Lung (tissue), 12 donors: ENCODE results near the gene PAX2. TPM values are rescaled to one million over a fixed set of nuclear protein-coding genes. Genes with fewer than 3 reads are reported as not detected.

Experiments used
- ATAC-seq: fragments of 200-7000 bp; cut with Tn5 transposase; one replicate; pipeline ENCODE4 v1.9.1; 2020; ENCODE audit warnings: moderate number of reproducible peaks; ENCODE audit not compliant: insufficient read depth, low FRiP score
- DNase-seq, 3 donors: peaks; one replicate each; pipeline ENCODE4 v3.0.0-alpha.2; 2013 to 2017
- H3K27ac ChIP-seq, 2 donors: one replicate each; pipeline ENCODE4 v1.5.1; 2013; ENCODE audit warnings: mild to moderate bottlenecking in 2 of 2, moderate library complexity in 2 of 2, control low read depth in 1 of 2, inconsistent platforms in 1 of 2, low read depth in 1 of 2, low read length in 1 of 2
- H3K27me3 ChIP-seq, 3 donors: one replicate each; pipeline ENCODE4 v1.5.1; 2013; ENCODE audit warnings: low read length in 2 of 3; ENCODE audit not compliant: control insufficient read depth in 3 of 3, insufficient read depth in 3 of 3
- H3K36me3 ChIP-seq, 4 donors: one replicate each; pipeline ENCODE4 v1.5.1; 2013; ENCODE audit warnings: low read length in 4 of 4, mild to moderate bottlenecking in 1 of 4, moderate library complexity in 1 of 4; ENCODE audit not compliant: control insufficient read depth in 4 of 4, insufficient read depth in 4 of 4
- H3K4me1 ChIP-seq, 5 donors: one replicate each; pipeline ENCODE4 v1.5.1; 2013; ENCODE audit warnings: low read length in 5 of 5, mild to moderate bottlenecking in 2 of 5, moderate library complexity in 1 of 5; ENCODE audit not compliant: control insufficient read depth in 5 of 5, insufficient read depth in 5 of 5
- H3K4me3 ChIP-seq: one replicate; pipeline ENCODE4 v1.5.1; 2013; ENCODE audit warnings: mild to moderate bottlenecking, control low read depth, moderate library complexity
- H3K9ac ChIP-seq, 2 donors: one replicate each; pipeline ENCODE4 v1.5.1; 2013; ENCODE audit warnings: low read length in 2 of 2, control low read depth in 1 of 2; ENCODE audit not compliant: insufficient read depth in 1 of 2
- H3K9me3 ChIP-seq, 4 donors: one replicate each; pipeline ENCODE4 v1.5.1; 2013; ENCODE audit warnings: low read length in 3 of 4, mild to moderate bottlenecking in 1 of 4, moderate library complexity in 1 of 4; ENCODE audit not compliant: control insufficient read depth in 4 of 4, insufficient read depth in 3 of 4
- CTCF ChIP-seq: IDR thresholded peaks from 2 replicates; pipeline ENCODE4 v1.5.1; 2012; ENCODE audit warnings: mild to moderate bottlenecking; ENCODE audit errors: control extremely low read depth, extremely low read depth
- WGBS, 2 donors: extraction: QIAGEN DNeasy Blood & Tissue Kit; methylation state at CpG; one replicate each; pipeline ENCODE4 v1.1.7; 2013; 5-methylcytosine and 5-hydroxymethylcytosine counted together
- polyA plus RNA-seq, 2 donors: library from polyadenylated mRNA; stranded (reverse); fragments of 200-250 nt; gene quantifications; one replicate each; pipeline ENCODE4 v1.2.1, GENCODE V29; 2013
- total RNA-seq, 2 donors: library from RNA; depleted of rRNA in 1 of 2; stranded (reverse); fragments of >200 nt in 1 of 2; gene quantifications; one replicate each; pipeline ENCODE4 v1.2.1, GENCODE V29; 2014 to 2021
- donor health status: control.
- donor health status: control.
- donor health status: Bipolar disorder and iron deficiency.
- donor health status: healthy.
- donor health status: DM: yes; HTN: yes; CAD: no.

Gene PAX2
- total and polyA plus RNA-seq, 4 donors, result not detected

GRCh38 chr10:100826661-100826982 is 81.2 kb downstream of the PAX2 start:
- DNase-seq (no peak), ATAC-seq (no peak)
- H3K4me3 ChIP-seq, result peak overlapping the region; percentile 5
- H3K4me1 ChIP-seq, result peaks cover 0 to 25% (median 19%) of the 10 kb centered on the region in 5 donors
- 3 to 4% methylated on average over 23 to 41 of the region's 41 CpGs for WGBS, 2 donors
- no peak overlapping the region for H3K27ac ChIP-seq
- H3K9ac ChIP-seq, result no peak overlapping the region
- peaks cover 0 to 9% (median 0%) of the 10 kb centered on the region in 4 donors for H3K9me3 ChIP-seq
- no peaks in the 10 kb centered on the region for H3K36me3 ChIP-seq
- TF ChIP-seq CTCF, result no peak
- peaks cover 17 to 92% (median 82%) of the 10 kb centered on the region in 3 donors for H3K27me3 ChIP-seq

- H3K4me3 ChIP-seq, result peak overlapping the region; percentile 5
- 1 to 2% methylated on average over 51 to 68 of the region's 68 CpGs for WGBS, 2 donors
- H3K9ac ChIP-seq, result no peak overlapping the region
- TF ChIP-seq CTCF, result no peak
- peaks cover 21 to 93% (median 83%) of the 10 kb centered on the region in 3 donors for H3K27me3 ChIP-seq
- peaks cover 0 to 25% (median 19%) of the 10 kb centered on the region in 5 donors for H3K4me1 ChIP-seq
- H3K36me3 ChIP-seq, result no peaks in the 10 kb centered on the region
- H3K27ac ChIP-seq, result no peak overlapping the region
- DNase-seq (peak; percentile 12 to 37 (median 31)), ATAC-seq (peak; percentile 55)
- peaks cover 0 to 9% (median 0%) of the 10 kb centered on the region in 4 donors for H3K9me3 ChIP-seq
Observed at GRCh38 chr10:100826983-100827818, 81.8 kb downstream of the PAX2 start.

GRCh38 chr10:100827819-100828737 is 82.7 kb downstream of the PAX2 start:
- DNase-seq (peak; percentile 44 to 70 (median 62)), ATAC-seq (no peak)
- Histone ChIP-seq H3K4me1 (peaks cover 0 to 25% (median 19%) of the 10 kb centered on the region in 5 donors), H3K27ac (no peak overlapping the region), H3K9me3 (peaks cover 0 to 9% (median 0%) of the 10 kb centered on the region in 4 donors), H3K36me3 (no peaks in the 10 kb centered on the region), H3K4me3 (peak overlapping the region; percentile 2), H3K9ac (no peak overlapping the region), H3K27me3 (peaks cover 22 to 93% (median 83%) of the 10 kb centered on the region in 3 donors)
- WGBS, 2 donors, result 0 to 1% methylated on average over 52 to 69 of the region's 69 CpGs
- TF ChIP-seq CTCF, result no peak
